B cell (primary cell): Measurements from ENCODE around the gene LRRC75B. TPM values are rescaled to one million over a fixed set of nuclear protein-coding genes. Genes with fewer than 3 reads are reported as not detected.
A peak's percentile ranks its signal among the peaks of the same experiment; 100 is the strongest.
"Not testable (repeated sequence)": the region's sequence is repeated elsewhere in the genome, so short reads cannot be mapped to it uniquely, and the experiment has no call there.

Experiments
- ATAC-seq: fragments of 200-7000 bp; cut with Tn5 transposase; one replicate; pipeline ENCODE4 v1.10.0; 2021; ENCODE audit warnings: low read depth, mild to moderate bottlenecking, moderate number of reproducible peaks, moderate library complexity
- CTCF ChIA-PET: fragments of 350-600 bp; sonication (Branson Sonifier 250); formaldehyde crosslinking; loops from one replicate; lab custom pipeline; 2021; ENCODE audit warnings: antibody characterized with exemption, inconsistent platforms; lab: Charles Lee
- POLR2A ChIA-PET: fragments of 350-600 bp; sonication (Branson Sonifier 250); formaldehyde crosslinking; loops from one replicate; lab custom pipeline; 2021; ENCODE audit warnings: antibody characterized with exemption; lab: Charles Lee
- DNase-seq: peaks from one replicate; pipeline ENCODE4 v3.0.0; 2013
- H2AFZ ChIP-seq: 2 replicates; pipeline ENCODE4 v1.6.1; 2012; ENCODE audit warnings: mild to moderate bottlenecking, low read depth, low read length; ENCODE audit not compliant: insufficient read depth, poor library complexity, severe bottlenecking
- H3K27ac ChIP-seq, 2 donors: 1 replicate in 1 of 2; 2 replicates in 1 of 2; pipeline ENCODE4 v1.5.1; 2012 to 2013; ENCODE audit warnings: low read length in 2 of 2, mild to moderate bottlenecking in 2 of 2, moderate library complexity in 1 of 2
- H3K27me3 ChIP-seq, 4 experiments: fragments of 200-600 bp in 1 of 4; sonication (generic) in 1 of 4; replicated peaks in 1 of 4; 1 replicate in 2 of 4; 2 replicates in 2 of 4; pipeline versions ENCODE4 v1.6.1 to v1.7.0; 2013 to 2016; ENCODE audit warnings: low read length in 3 of 4, mild to moderate bottlenecking in 2 of 4, mixed read lengths in 1 of 4, moderate library complexity in 1 of 4; ENCODE audit not compliant: insufficient read depth in 4 of 4, control insufficient read depth in 3 of 4; ENCODE audit errors: control extremely low read depth in 1 of 4
- H3K36me3 ChIP-seq, 2 experiments: replicated peaks in 1 of 2; 1 replicate in 1 of 2; 2 replicates in 1 of 2; pipeline versions ENCODE4 v1.6.1 to v1.7.1; 2013; ENCODE audit warnings: low read length in 1 of 2; ENCODE audit not compliant: insufficient read depth in 2 of 2, control insufficient read depth in 1 of 2; ENCODE audit errors: control extremely low read depth in 1 of 2, extremely low read depth in 1 of 2
- H3K4me1 ChIP-seq, 2 donors: fragments of 200-600 bp in 1 of 2; sonication (generic) in 1 of 2; 1 replicate in 1 of 2; 2 replicates in 1 of 2; pipeline versions ENCODE4 v1.5.1 to v1.6.1; 2013 to 2017; ENCODE audit warnings: low read length in 2 of 2; ENCODE audit not compliant: control insufficient read depth in 2 of 2, insufficient read depth in 2 of 2
- H3K4me2 ChIP-seq: replicated peaks from 2 replicates; pipeline ENCODE3; 2012; ENCODE audit warnings: mild to moderate bottlenecking, low read depth, low read length; ENCODE audit not compliant: poor library complexity, severe bottlenecking
- H3K4me3 ChIP-seq, 5 experiments: fragments of 200-600 bp in 1 of 5; sonication (generic) in 1 of 5; 1 replicate in 3 of 5; 2 replicates in 2 of 5; pipeline versions ENCODE4 v1.5.1 to v1.7.0; 2011 to 2016; ENCODE audit warnings: low read length in 4 of 5, mild to moderate bottlenecking in 4 of 5, low read depth in 2 of 5, control low read depth in 1 of 5, moderate library complexity in 1 of 5; ENCODE audit not compliant: insufficient read depth in 1 of 5; ENCODE audit errors: control extremely low read depth in 1 of 5, extremely low read depth in 1 of 5
- H3K79me2 ChIP-seq: fragments of 200-600 bp; sonication (generic); one replicate; pipeline ENCODE4 v1.6.0; 2016; ENCODE audit warnings: low read length; ENCODE audit not compliant: control insufficient read depth, insufficient read depth
- H3K9ac ChIP-seq: fragments of 200-600 bp; sonication (generic); 2 replicates; pipeline ENCODE4 v1.6.1; 2017; ENCODE audit warnings: mild to moderate bottlenecking, low read length, moderate library complexity
- H3K9me3 ChIP-seq, 3 donors: one replicate each; pipeline versions ENCODE4 v1.6.1 to v1.7.1; 2013; ENCODE audit warnings: low read length in 2 of 3; ENCODE audit not compliant: control insufficient read depth in 2 of 3, insufficient read depth in 1 of 3; ENCODE audit errors: control extremely low read depth in 1 of 3
- H4K20me1 ChIP-seq: 2 replicates; pipeline ENCODE4 v1.6.0; 2012; ENCODE audit warnings: mild to moderate bottlenecking, low read length; ENCODE audit not compliant: insufficient read depth, control insufficient read depth, poor library complexity, severe bottlenecking
- H3K27ac Mint-ChIP-seq: one replicate; pipeline ENCODE4 v1.8.0; 2021; ENCODE audit warnings: mixed read lengths
- H3K27me3 Mint-ChIP-seq: one replicate; pipeline ENCODE4 v1.8.0; 2021; ENCODE audit warnings: mixed read lengths
- H3K4me1 Mint-ChIP-seq: one replicate; pipeline ENCODE4 v1.8.0; 2021; ENCODE audit warnings: mixed read lengths
- H3K4me3 Mint-ChIP-seq: one replicate; pipeline ENCODE4 v1.8.0; 2021; ENCODE audit warnings: mixed read lengths
- H3K9me3 Mint-ChIP-seq: one replicate; pipeline ENCODE4 v1.8.0; 2022; ENCODE audit warnings: mixed read lengths; ENCODE audit not compliant: insufficient read depth
- EZH2 ChIP-seq: IDR thresholded peaks from 2 replicates; pipeline ENCODE4 v1.6.1; 2012; ENCODE audit warnings: borderline replicate concordance, low read depth, mild to moderate bottlenecking, moderate library complexity, low read length; ENCODE audit not compliant: insufficient read depth, poor library complexity, severe bottlenecking
- WGBS: methylation state at CpG from one replicate; pipeline ENCODE4 v1.1.5; 2013; ENCODE audit warnings: missing lambda C conversion rate; ENCODE audit not compliant: insufficient coverage; 5-methylcytosine and 5-hydroxymethylcytosine counted together
- intact Hi-C: fragments of 100-400 bp; cut with micrococcal nuclease; formaldehyde crosslinking; loops from one replicate; pipeline ENCODE4 v1.10.0; 2022
- polyA plus RNA-seq: library from polyadenylated mRNA; depleted of rRNA; stranded (reverse); fragments of >200 nt; gene quantifications from 2 replicates; pipeline ENCODE4 v1.2.3, GENCODE V29; 2012
- total RNA-seq, 2 donors: library from RNA; stranded (reverse); fragments of 120-200 nt in 1 of 2; gene quantifications; 1 replicate in 1 of 2; 2 replicates in 1 of 2; pipeline versions ENCODE4 v1.2.3 to v1.2.4, GENCODE V29; 2013 to 2022
- TF ChIP-seq, protein P1 (sequence below): fragments of 200-600 bp; IDR thresholded peaks from one replicate; pipeline ENCODE4 v1.8.0; 2022; ENCODE audit warnings: antibody characterized with exemption, mild to moderate bottlenecking

Gene LRRC75B
- total and polyA plus RNA-seq, 2 donors (not counting 1 experiment from before 2014, with no cell fraction given) = 1.3 to 3.1 TPM

DNA sequence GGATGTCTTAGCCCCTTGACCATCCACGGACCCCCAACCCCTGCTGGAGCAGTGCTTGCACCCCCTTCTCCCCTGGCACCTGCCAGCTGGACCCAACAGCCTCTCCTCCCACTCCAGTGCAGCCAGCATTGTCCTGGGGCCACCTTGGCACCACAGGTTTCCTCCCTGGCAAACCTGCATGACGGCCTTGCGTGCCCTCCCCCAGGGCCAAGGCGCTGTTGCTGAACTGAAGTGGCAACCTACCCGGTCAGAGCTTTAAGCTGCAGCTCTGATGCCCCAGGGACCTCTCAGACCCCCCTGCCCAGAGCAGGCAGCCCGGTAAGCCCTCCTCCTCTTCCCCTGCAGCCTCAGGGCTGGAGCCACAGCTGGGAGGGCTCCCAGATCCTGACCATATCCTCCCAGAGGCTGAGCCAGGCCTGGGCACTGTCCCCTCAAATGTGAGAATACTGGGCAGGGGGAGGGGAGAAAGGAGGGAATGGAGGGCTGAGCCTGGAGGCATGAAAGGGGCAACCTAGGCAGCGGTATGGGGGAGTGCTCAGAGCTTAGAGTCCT lies 1.8 kb upstream of the LRRC75B start:
- H3K27me3 Mint-ChIP-seq = peaks cover 5% of the 10 kb centered on the region
- H3K79me2 ChIP-seq = no peaks in the 10 kb centered on the region
- peaks cover 2 to 12% of the 10 kb centered on the region in 2 donors for H3K4me1 ChIP-seq
- ChIA-PET CTCF (no interaction called here), POLR2A (no interaction called here)
- no peak overlapping the region for H3K4me3 ChIP-seq
- no peak for ATAC-seq
- 87% methylated on average over 5 of the region's 7 CpGs for WGBS
- H3K4me2 ChIP-seq = no peak overlapping the region
- H3K9ac ChIP-seq = no peak overlapping the region
- no peak for DNase-seq
- H4K20me1 ChIP-seq = no peaks in the 10 kb centered on the region
- peaks cover 7% of the 10 kb centered on the region for H3K4me1 Mint-ChIP-seq
- H3K9me3 ChIP-seq = peaks cover 0 to 5% (median 0%) of the 10 kb centered on the region in 3 donors
- intact Hi-C loops = no loop called here
- no peaks in the 10 kb centered on the region for H3K9me3 Mint-ChIP-seq
- H2AFZ ChIP-seq = no peak overlapping the region
- H3K4me3 Mint-ChIP-seq = no peak overlapping the region
- H3K36me3 ChIP-seq = no peaks in the 10 kb centered on the region
- H3K27ac ChIP-seq = no peak overlapping the region
- peaks cover 0 to 20% (median 0%) of the 10 kb centered on the region in 4 experiments for H3K27me3 ChIP-seq
- H3K27ac Mint-ChIP-seq = no peak overlapping the region
- TF ChIP-seq EZH2 = no peak

DNA sequence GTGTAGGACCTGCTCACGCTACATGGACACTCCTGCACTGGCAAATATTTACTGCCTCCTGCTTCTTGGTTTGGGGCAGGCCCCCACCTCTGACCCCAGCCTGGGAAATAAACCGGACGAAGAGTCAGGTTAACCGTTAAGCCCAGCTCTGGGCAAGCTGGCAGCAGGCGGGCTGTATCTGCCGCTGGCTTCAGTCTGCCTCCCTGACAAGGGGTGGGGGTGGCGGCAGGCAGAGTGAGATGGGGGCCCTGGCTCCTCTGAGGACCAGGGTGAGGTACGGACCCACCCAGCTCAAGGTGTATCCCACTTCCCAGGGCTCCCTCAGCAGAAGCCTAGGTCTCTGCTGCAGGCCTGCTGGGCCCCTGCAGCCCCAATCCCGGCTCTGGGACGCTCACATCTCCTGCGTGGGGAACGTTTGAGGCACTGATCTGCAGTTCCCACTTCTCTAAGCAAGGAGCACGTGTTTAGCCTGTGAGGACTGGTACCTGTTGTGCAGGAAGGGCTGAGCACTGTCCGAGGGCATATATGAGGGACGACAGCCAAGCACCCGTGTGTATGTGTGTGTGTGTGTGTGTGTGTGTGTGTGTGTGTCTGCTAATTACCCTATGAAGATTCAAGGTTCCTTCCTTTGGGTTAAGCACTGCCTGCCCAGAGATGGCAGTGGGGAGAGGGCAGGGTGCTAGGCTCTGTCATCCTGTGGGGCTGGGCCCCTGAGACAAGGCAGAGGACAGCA lies 1.1 kb upstream of the LRRC75B start:
- DNase-seq = no peak
- Histone ChIP-seq H4K20me1 (no peaks in the 10 kb centered on the region), H3K79me2 (no peaks in the 10 kb centered on the region), H3K9me3 (peaks cover 0 to 5% (median 0%) of the 10 kb centered on the region in 3 donors), H3K36me3 (no peaks in the 10 kb centered on the region), H3K27me3 (peaks cover 0 to 20% (median 0%) of the 10 kb centered on the region in 4 experiments), H3K4me3 (no peak overlapping the region), H3K4me2 (no peak overlapping the region), H3K4me1 (peaks cover 2 to 13% of the 10 kb centered on the region in 2 donors), H3K9ac (no peak overlapping the region), H2AFZ (no peak overlapping the region), H3K27ac (no peak overlapping the region)
- POLR2A ChIA-PET = interaction anchor here (0.7 kb wide), 1 partner anchor 96 kb away, joined by 3 read pairs; no protein-coding TSS in a partner anchor
- 80% methylated on average over 15 of the region's 16 CpGs for WGBS
- intact Hi-C loops = no loop called here
- no peak for ATAC-seq
- TF ChIP-seq, protein P1, sequence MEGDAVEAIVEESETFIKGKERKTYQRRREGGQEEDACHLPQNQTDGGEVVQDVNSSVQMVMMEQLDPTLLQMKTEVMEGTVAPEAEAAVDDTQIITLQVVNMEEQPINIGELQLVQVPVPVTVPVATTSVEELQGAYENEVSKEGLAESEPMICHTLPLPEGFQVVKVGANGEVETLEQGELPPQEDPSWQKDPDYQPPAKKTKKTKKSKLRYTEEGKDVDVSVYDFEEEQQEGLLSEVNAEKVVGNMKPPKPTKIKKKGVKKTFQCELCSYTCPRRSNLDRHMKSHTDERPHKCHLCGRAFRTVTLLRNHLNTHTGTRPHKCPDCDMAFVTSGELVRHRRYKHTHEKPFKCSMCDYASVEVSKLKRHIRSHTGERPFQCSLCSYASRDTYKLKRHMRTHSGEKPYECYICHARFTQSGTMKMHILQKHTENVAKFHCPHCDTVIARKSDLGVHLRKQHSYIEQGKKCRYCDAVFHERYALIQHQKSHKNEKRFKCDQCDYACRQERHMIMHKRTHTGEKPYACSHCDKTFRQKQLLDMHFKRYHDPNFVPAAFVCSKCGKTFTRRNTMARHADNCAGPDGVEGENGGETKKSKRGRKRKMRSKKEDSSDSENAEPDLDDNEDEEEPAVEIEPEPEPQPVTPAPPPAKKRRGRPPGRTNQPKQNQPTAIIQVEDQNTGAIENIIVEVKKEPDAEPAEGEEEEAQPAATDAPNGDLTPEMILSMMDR = no peak
- TF ChIP-seq EZH2 = no peak
- Mint-ChIP-seq H3K27me3 (peaks cover 5% of the 10 kb centered on the region), H3K9me3 (no peaks in the 10 kb centered on the region), H3K4me1 (peaks cover 7% of the 10 kb centered on the region), H3K4me3 (peak overlapping the region; percentile 19), H3K27ac (no peak overlapping the region)
- CTCF ChIA-PET = interaction anchor here (0.7 kb wide), 1 partner anchor 1055 kb away, joined by 3 read pairs; no protein-coding TSS in a partner anchor

- CTCF ChIA-PET = interaction anchor here (0.7 kb wide), 1 partner anchor 1055 kb away, joined by 3 read pairs; no protein-coding TSS in a partner anchor
- H3K4me3 Mint-ChIP-seq = peak overlapping the region; percentile 70
- WGBS = 98% methylated on average over 6 of the region's 10 CpGs
- H3K9me3 Mint-ChIP-seq, H3K27ac Mint-ChIP-seq, H3K9ac ChIP-seq, intact Hi-C loops, H3K36me3 ChIP-seq, H3K4me1 Mint-ChIP-seq, H3K9me3 ChIP-seq, H4K20me1 ChIP-seq, H3K27me3 Mint-ChIP-seq, DNase-seq, H3K4me3 ChIP-seq, H3K79me2 ChIP-seq, H3K27ac ChIP-seq, ATAC-seq: not testable (repeated sequence)
- H3K4me1 ChIP-seq = peaks cover 2 to 15% of the 10 kb centered on the region in 2 donors
- peak overlapping the region; percentile 87 for H3K4me2 ChIP-seq
- POLR2A ChIA-PET = interaction anchor here (0.7 kb wide), 1 partner anchor 95 kb away, joined by 3 read pairs; no protein-coding TSS in a partner anchor
- H3K27me3 ChIP-seq = peaks cover 0 to 20% (median 0%) of the 10 kb centered on the region in 4 experiments
- peak overlapping the region; percentile 72 for H2AFZ ChIP-seq
Observed at GRCh38 chr22:24593559-24593835, 624 bp upstream of the LRRC75B start.
